Neural progenitor cell (in vitro differentiated cells): ENCODE results near the gene AHSA1. TPM values are rescaled to one million over a fixed set of nuclear protein-coding genes. Genes with fewer than 3 reads are reported as not detected.

ENCODE experiments used
- DNase-seq: peaks from one replicate; pipeline ENCODE4 v3.0.0-alpha.2; 2016; ENCODE audit warnings: low spot score
- H2AFZ ChIP-seq: fragments of 200-600 bp; sonication (generic); replicated peaks from 2 replicates; pipeline ENCODE4 v1.6.1; 2016; ENCODE audit warnings: antibody characterized with exemption
- H3F3A ChIP-seq: fragments of 200-600 bp; sonication (generic); 2 replicates; pipeline ENCODE4 v1.6.1; 2016; ENCODE audit warnings: antibody characterized with exemption, low read depth
- H3K27ac ChIP-seq: fragments of 200-600 bp; sonication (generic); 2 replicates; pipeline ENCODE4 v1.5.1; 2016; ENCODE audit warnings: mild to moderate bottlenecking
- H3K27me3 ChIP-seq: fragments of 200-600 bp; sonication (generic); 2 replicates; pipeline ENCODE4 v1.6.1; 2016; ENCODE audit warnings: mild to moderate bottlenecking, moderate library complexity
- H3K36me3 ChIP-seq: fragments of 200-600 bp; sonication (generic); 2 replicates; pipeline ENCODE4 v1.5.1; 2016
- H3K4me1 ChIP-seq: fragments of 200-600 bp; sonication (generic); 2 replicates; pipeline ENCODE4 v1.6.1; 2016; ENCODE audit warnings: mixed run types
- H3K4me2 ChIP-seq: fragments of 200-600 bp; sonication (generic); 2 replicates; pipeline ENCODE4 v1.6.1; 2016
- H3K4me3 ChIP-seq: fragments of 200-600 bp; sonication (generic); 2 replicates; pipeline ENCODE4 v1.5.1; 2016
- H3K79me2 ChIP-seq: fragments of 200-600 bp; sonication (generic); 2 replicates; pipeline ENCODE4 v1.6.1; 2016; ENCODE audit warnings: low read depth
- H3K9ac ChIP-seq: fragments of 200-600 bp; sonication (generic); 2 replicates; pipeline ENCODE4 v1.6.1; 2016
- H3K9me3 ChIP-seq: fragments of 200-600 bp; sonication (generic); 2 replicates; pipeline ENCODE4 v1.5.1; 2016; ENCODE audit warnings: low read depth
- H4K20me1 ChIP-seq: fragments of 200-600 bp; sonication (generic); 2 replicates; pipeline ENCODE4 v1.6.1; 2016; ENCODE audit warnings: low read depth
- H3K27ac Mint-ChIP-seq: 3 replicates; pipeline ENCODE4 v1.8.0; 2021; ENCODE audit warnings: mixed read lengths
- H3K27me3 Mint-ChIP-seq: 2 replicates; pipeline ENCODE4 v1.8.0; 2022; ENCODE audit warnings: low read depth, mild to moderate bottlenecking, inconsistent platforms, moderate library complexity, mixed read lengths; ENCODE audit not compliant: insufficient read depth
- H3K36me3 Mint-ChIP-seq: 3 replicates; pipeline ENCODE4 v1.8.0; 2021; ENCODE audit warnings: mixed read lengths
- H3K4me1 Mint-ChIP-seq: 3 replicates; pipeline ENCODE4 v1.8.0; 2021; ENCODE audit warnings: mixed read lengths
- H3K4me3 Mint-ChIP-seq: 3 replicates; pipeline ENCODE4 v1.8.0; 2021; ENCODE audit warnings: mild to moderate bottlenecking, moderate library complexity, mixed read lengths
- H3K9me3 Mint-ChIP-seq: 3 replicates; pipeline ENCODE4 v1.8.0; 2020; ENCODE audit warnings: mixed read lengths
- EZH2 ChIP-seq: fragments of 200-600 bp; sonication (generic); IDR thresholded peaks from 2 replicates; pipeline ENCODE4 v1.6.1; 2017; ENCODE audit warnings: antibody characterized with exemption, mild to moderate bottlenecking, moderate library complexity
- EZH2phosphoT487 ChIP-seq: fragments of 200-600 bp; sonication (generic); IDR thresholded peaks from 2 replicates; pipeline ENCODE4 v1.6.1; 2017; ENCODE audit warnings: antibody characterized with exemption
- total RNA-seq: library from RNA; depleted of rRNA; stranded (reverse); fragments of >200 nt; gene quantifications from 2 replicates; pipeline ENCODE4 v1.2.3, GENCODE V29; 2015; ENCODE audit warnings: low replicate concordance
- TF ChIP-seq, protein P1 (sequence below): fragments of 200-600 bp; sonication (generic); IDR thresholded peaks from 2 replicates; pipeline ENCODE4 v1.5.1; 2017; ENCODE audit warnings: antibody characterized with exemption, mild to moderate bottlenecking

Gene AHSA1
- total RNA-seq, 1 donor from 2014 or later: 185 TPM

DNA sequence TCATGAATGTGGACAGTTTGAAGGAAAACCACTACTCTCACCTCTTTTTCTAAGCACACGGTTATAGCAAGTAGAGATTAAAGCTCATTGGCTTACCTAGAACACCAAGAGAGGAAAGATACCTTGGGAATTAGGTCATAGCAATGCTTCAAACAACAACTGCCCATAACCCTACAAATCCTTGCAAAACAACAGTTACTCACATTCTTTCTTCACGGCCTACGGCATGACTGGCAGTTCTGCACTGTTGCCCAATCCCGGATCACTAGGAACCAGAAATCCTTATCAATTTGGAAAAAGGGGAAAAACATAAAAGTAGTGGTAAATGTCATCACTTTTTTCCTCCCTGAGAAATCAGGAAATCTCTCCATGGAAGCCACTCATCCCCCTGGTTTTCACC lies 50.4 kb downstream of the AHSA1 start:
- no peak overlapping the region for H3K9ac ChIP-seq
- H4K20me1 ChIP-seq: no peaks in the 10 kb centered on the region
- Mint-ChIP-seq H3K9me3 (no peaks in the 10 kb centered on the region), H3K4me1 (no peaks in the 10 kb centered on the region), H3K36me3 (peaks cover 11% of the 10 kb centered on the region), H3K27me3 (no peaks in the 10 kb centered on the region), H3K27ac (no peak overlapping the region), H3K4me3 (no peak overlapping the region)
- DNase-seq: no peak
- no peaks in the 10 kb centered on the region for H3K9me3 ChIP-seq
- no peaks in the 10 kb centered on the region for H3K79me2 ChIP-seq
- H3K4me1 ChIP-seq: no peaks in the 10 kb centered on the region
- H3K36me3 ChIP-seq: no peaks in the 10 kb centered on the region
- TF ChIP-seq EZH2: no peak
- TF ChIP-seq EZH2phosphoT487: no peak
- TF ChIP-seq, protein P1, sequence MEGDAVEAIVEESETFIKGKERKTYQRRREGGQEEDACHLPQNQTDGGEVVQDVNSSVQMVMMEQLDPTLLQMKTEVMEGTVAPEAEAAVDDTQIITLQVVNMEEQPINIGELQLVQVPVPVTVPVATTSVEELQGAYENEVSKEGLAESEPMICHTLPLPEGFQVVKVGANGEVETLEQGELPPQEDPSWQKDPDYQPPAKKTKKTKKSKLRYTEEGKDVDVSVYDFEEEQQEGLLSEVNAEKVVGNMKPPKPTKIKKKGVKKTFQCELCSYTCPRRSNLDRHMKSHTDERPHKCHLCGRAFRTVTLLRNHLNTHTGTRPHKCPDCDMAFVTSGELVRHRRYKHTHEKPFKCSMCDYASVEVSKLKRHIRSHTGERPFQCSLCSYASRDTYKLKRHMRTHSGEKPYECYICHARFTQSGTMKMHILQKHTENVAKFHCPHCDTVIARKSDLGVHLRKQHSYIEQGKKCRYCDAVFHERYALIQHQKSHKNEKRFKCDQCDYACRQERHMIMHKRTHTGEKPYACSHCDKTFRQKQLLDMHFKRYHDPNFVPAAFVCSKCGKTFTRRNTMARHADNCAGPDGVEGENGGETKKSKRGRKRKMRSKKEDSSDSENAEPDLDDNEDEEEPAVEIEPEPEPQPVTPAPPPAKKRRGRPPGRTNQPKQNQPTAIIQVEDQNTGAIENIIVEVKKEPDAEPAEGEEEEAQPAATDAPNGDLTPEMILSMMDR: no peak
- H2AFZ ChIP-seq: no peak overlapping the region
- no peaks in the 10 kb centered on the region for H3K27me3 ChIP-seq
- H3F3A ChIP-seq: no peaks in the 10 kb centered on the region
- no peak overlapping the region for H3K27ac ChIP-seq
- no peak overlapping the region for H3K4me2 ChIP-seq
- no peak overlapping the region for H3K4me3 ChIP-seq

DNA sequence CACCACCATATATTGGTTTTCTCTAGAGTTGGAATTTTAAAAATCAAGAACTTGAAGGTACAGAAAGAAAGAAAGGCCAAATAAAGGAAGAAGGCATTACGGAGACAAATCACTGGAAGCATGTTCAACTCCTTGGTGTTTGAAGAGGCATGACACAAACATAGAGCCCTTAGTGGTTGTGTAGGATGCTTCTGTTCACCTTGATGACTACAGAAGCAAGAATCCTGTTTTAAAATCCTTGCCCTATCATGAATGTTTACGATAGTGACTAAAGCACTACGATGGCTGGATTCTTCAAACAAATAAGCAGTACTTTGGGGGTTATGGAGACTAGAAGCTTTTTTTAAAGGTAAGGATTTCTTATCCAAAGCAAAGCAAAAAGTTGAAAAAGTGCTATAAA lies 51.0 kb downstream of the AHSA1 start:
- Histone ChIP-seq H4K20me1 (no peaks in the 10 kb centered on the region), H3F3A (no peaks in the 10 kb centered on the region), H3K79me2 (no peaks in the 10 kb centered on the region), H3K27me3 (no peaks in the 10 kb centered on the region), H3K4me1 (no peaks in the 10 kb centered on the region), H3K9ac (no peak overlapping the region), H3K4me3 (no peak overlapping the region), H3K9me3 (no peaks in the 10 kb centered on the region), H2AFZ (no peak overlapping the region), H3K4me2 (no peak overlapping the region), H3K27ac (no peak overlapping the region), H3K36me3 (no peaks in the 10 kb centered on the region)
- DNase-seq: no peak
- H3K27ac Mint-ChIP-seq: no peak overlapping the region
- peaks cover 9% of the 10 kb centered on the region for H3K36me3 Mint-ChIP-seq
- TF ChIP-seq EZH2 (no peak), EZH2phosphoT487 (no peak)
- TF ChIP-seq, protein P1: no peak
- H3K4me3 Mint-ChIP-seq: no peak overlapping the region
- no peaks in the 10 kb centered on the region for H3K9me3 Mint-ChIP-seq
- no peaks in the 10 kb centered on the region for H3K4me1 Mint-ChIP-seq
- H3K27me3 Mint-ChIP-seq: no peaks in the 10 kb centered on the region

DNA sequence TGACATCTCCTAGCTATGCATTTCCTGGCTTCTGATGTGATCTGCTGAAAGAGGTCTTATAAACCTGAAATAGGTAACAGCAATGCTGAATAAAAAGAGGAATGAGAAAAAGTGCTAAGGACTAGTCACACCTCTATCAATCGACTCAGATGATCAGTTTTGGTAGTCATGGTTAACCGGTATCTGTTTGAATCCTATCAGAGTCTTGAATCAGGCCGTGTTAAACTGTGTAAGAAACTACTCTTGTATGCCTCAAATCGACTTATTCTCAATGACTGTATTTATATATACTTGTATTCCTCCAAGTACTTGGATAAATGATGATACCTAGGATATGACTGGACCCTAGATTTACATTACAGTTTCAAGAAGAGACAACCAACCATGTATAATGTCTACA lies 51.5 kb downstream of the AHSA1 start:
- Histone ChIP-seq H3K4me1 (no peaks in the 10 kb centered on the region), H3K36me3 (no peaks in the 10 kb centered on the region), H3K9ac (no peak overlapping the region), H2AFZ (no peak overlapping the region), H3K27me3 (no peaks in the 10 kb centered on the region), H3K79me2 (no peaks in the 10 kb centered on the region), H3K27ac (no peak overlapping the region), H3F3A (no peaks in the 10 kb centered on the region), H4K20me1 (no peaks in the 10 kb centered on the region), H3K9me3 (no peaks in the 10 kb centered on the region), H3K4me3 (no peak overlapping the region), H3K4me2 (no peak overlapping the region)
- no peak for DNase-seq
- H3K27ac Mint-ChIP-seq: no peak overlapping the region
- no peak overlapping the region for H3K4me3 Mint-ChIP-seq
- peaks cover 9% of the 10 kb centered on the region for H3K36me3 Mint-ChIP-seq
- no peaks in the 10 kb centered on the region for H3K27me3 Mint-ChIP-seq
- H3K4me1 Mint-ChIP-seq: no peaks in the 10 kb centered on the region
- TF ChIP-seq EZH2: no peak
- no peaks in the 10 kb centered on the region for H3K9me3 Mint-ChIP-seq

DNA sequence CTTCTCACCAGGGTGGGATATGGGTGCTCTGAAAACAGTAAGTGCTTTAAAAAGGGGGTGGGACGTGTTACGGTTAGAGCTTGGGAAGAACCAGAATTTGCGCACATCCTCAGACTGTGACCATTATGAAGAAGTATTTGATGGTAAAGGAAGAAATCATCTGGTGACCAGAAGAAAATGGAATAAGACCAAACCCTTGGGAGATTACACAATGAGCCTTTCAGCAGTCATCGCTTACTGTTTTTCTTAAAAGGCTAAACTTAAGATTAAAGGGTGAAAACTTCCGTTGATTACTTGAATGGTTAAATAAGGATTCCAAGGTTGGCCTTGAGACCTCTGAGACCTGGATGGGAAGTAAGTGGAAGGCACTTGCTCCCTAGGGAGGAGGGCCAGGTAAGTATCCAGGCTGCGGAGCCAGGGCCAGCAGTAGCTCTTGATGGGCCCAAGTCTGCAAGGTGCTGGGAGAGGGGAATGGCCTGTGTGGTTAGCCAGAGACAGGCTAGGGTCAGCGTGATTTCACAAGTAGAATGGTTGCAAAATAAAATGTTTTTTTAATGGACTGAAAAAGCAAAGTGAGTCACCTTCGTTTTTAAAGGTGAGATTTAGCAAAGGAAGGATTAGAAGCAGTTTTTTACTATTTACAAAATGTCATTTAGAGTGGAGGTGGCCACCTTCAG lies 53.7 kb downstream of the AHSA1 start:
- Histone ChIP-seq H2AFZ (no peak overlapping the region), H3K79me2 (no peaks in the 10 kb centered on the region), H3K9me3 (no peaks in the 10 kb centered on the region), H4K20me1 (no peaks in the 10 kb centered on the region), H3K4me3 (no peak overlapping the region), H3K27me3 (no peaks in the 10 kb centered on the region), H3K9ac (no peak overlapping the region), H3K27ac (no peak overlapping the region), H3F3A (no peaks in the 10 kb centered on the region), H3K4me2 (no peak overlapping the region), H3K4me1 (no peaks in the 10 kb centered on the region), H3K36me3 (no peaks in the 10 kb centered on the region)
- H3K27ac Mint-ChIP-seq: no peak overlapping the region
- TF ChIP-seq, protein P1: no peak
- TF ChIP-seq EZH2phosphoT487 (no peak), EZH2 (no peak)
- no peaks in the 10 kb centered on the region for H3K4me1 Mint-ChIP-seq
- H3K27me3 Mint-ChIP-seq: no peaks in the 10 kb centered on the region
- H3K4me3 Mint-ChIP-seq: no peak overlapping the region
- H3K9me3 Mint-ChIP-seq: no peaks in the 10 kb centered on the region
- H3K36me3 Mint-ChIP-seq: peaks cover 11% of the 10 kb centered on the region
- DNase-seq: no peak
